WERI-Rb-1 (cell line): ENCODE data around the gene CLDN22.

Source experiments
- DNase-seq: peaks from one replicate; pipeline ENCODE4 v3.0.0-alpha.2; 2020
- H3K27ac ChIP-seq: fragments of 250-450 bp; sonication (Bioruptor Pico); 2 replicates; pipeline ENCODE4 v1.5.1; 2020; ENCODE audit warnings: mild to moderate bottlenecking, moderate library complexity
- H3K27me3 ChIP-seq: fragments of 250-450 bp; sonication (Bioruptor Pico); 2 replicates; pipeline ENCODE4 v1.5.1; 2021; ENCODE audit warnings: mild to moderate bottlenecking, low read depth, moderate library complexity; ENCODE audit not compliant: insufficient read depth, severe bottlenecking
- H3K36me3 ChIP-seq: fragments of 250-450 bp; sonication (Bioruptor Pico); 2 replicates; pipeline ENCODE4 v1.5.1; 2020; ENCODE audit warnings: mild to moderate bottlenecking, moderate library complexity
- H3K4me3 ChIP-seq: 2 replicates; pipeline ENCODE4 v1.5.1; 2011; ENCODE audit warnings: low read depth, mild to moderate bottlenecking, control low read depth, low read length
- H3K9me3 ChIP-seq: fragments of 250-450 bp; sonication (Bioruptor Pico); 2 replicates; pipeline ENCODE4 v1.5.1; 2021; ENCODE audit warnings: mild to moderate bottlenecking, moderate library complexity; ENCODE audit not compliant: severe bottlenecking
- TF ChIP-seq, protein P1 (sequence below): IDR thresholded peaks from 2 replicates; pipeline ENCODE4 v1.5.1; 2011; ENCODE audit warnings: low read depth, mild to moderate bottlenecking, control low read depth, inconsistent platforms, low read length

CLDN22 gene

DNA sequence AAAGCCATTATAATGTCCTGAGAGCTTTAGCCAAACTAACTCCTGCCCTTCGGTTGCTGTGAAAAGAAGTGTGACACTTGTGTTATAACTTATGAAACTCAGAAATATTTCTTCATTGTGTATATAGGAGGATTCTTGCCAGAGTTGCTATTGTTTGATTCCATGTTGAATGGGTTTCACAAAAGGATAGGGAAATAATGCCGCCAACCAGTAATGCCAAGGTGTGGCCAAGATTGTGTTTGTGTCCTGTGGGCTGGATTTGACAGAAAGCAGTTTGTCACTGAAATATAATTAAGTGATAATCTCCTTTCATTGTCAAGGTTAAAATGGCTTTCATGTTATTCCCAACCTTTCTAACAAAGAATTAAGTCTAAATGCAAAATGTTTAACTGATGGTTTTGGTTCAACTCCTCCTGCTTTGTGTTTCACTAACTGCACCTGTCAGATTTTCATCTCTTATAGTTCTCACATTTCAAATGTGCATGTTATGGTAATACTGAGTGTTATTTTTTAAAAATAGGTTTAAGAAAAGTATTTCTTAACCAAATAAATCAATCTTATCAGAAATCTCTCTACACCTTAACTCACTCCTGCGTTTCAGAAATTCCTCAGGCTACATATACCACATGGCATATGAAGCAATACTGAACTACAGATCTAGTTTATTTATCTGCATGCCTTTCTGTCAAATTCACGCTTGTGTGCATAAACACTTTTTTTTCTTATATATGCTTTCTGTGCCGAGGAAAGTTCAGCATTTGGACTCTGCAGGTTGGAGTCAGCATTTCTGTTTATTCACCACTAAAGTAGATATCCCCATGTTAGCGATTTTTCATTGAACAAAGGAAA lies at the start of gene CLDN22:
Gene CLDN22 (minus strand): TSS at position 66 of the 849 bp plus-strand sequence. CDS start 58 bp downstream, at position 8.
- TF ChIP-seq, protein P1, sequence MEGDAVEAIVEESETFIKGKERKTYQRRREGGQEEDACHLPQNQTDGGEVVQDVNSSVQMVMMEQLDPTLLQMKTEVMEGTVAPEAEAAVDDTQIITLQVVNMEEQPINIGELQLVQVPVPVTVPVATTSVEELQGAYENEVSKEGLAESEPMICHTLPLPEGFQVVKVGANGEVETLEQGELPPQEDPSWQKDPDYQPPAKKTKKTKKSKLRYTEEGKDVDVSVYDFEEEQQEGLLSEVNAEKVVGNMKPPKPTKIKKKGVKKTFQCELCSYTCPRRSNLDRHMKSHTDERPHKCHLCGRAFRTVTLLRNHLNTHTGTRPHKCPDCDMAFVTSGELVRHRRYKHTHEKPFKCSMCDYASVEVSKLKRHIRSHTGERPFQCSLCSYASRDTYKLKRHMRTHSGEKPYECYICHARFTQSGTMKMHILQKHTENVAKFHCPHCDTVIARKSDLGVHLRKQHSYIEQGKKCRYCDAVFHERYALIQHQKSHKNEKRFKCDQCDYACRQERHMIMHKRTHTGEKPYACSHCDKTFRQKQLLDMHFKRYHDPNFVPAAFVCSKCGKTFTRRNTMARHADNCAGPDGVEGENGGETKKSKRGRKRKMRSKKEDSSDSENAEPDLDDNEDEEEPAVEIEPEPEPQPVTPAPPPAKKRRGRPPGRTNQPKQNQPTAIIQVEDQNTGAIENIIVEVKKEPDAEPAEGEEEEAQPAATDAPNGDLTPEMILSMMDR = no peak
- Histone ChIP-seq H3K4me3 (no peak within 1 kb of the TSS), H3K27me3 (no peaks in the 10 kb centered on the region), H3K36me3 (no peaks in the 10 kb centered on the region), H3K9me3 (no peaks in the 10 kb centered on the region), H3K27ac (no peak within 1 kb of the TSS)
- no peak for DNase-seq

DNA sequence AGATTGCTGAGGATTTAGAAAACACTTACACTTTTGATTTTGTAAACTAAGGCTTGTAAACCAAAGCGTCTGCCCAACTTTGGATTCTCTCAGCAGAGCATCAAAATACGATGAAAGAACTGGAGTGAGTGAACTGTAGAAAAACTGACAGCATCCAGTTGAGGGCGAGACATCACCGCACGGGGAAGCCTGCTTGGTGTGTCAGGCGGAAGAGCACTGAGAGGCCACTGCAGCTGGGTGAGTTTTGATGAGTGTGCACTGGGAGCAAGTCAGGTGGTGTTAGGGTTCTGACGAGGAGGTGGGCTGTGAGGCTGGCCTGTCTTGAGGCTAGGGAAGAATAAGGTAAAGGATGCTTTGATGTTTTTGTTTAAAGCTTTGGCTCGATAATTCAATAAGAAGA lies 49.0 kb upstream of the CLDN22 start:
- no peak for DNase-seq
- H3K4me3 ChIP-seq = no peak overlapping the region
- no peaks in the 10 kb centered on the region for H3K27me3 ChIP-seq
- TF ChIP-seq, protein P1 = no peak
- H3K9me3 ChIP-seq = peaks cover 4% of the 10 kb centered on the region
- H3K27ac ChIP-seq = no peak overlapping the region
- no peaks in the 10 kb centered on the region for H3K36me3 ChIP-seq

DNA sequence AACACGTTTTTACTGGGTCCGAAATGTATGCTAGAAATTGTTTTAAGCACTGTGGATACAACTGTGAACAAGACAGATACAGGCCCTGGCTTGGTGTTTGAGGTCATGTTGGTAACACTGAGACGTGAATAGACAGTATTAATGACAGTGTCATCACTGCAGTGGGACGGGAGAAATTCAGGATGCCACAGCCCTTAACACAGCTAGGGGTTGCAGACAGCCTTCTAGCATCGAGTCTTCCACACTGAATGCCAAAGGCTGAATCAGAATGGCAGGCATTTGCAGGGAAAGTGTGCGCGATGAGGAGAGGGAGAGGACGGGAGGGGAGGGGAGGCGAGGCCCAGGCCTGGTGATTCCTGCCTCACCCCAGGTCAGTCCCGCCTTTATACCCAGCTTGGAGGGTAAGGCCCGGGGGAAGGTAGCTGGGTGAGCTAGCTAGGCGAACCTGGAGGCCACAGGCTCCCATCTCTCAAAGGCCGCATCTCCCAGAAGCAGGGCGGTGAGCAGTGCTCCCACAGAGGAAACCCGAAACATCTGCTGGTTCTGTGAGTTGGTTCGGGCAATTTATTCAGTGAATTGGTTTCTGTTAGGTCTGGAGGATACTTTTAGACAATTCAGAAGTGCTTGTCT lies 46.2 kb upstream of the CLDN22 start:
- Histone ChIP-seq H3K9me3 (no peaks in the 10 kb centered on the region), H3K36me3 (no peaks in the 10 kb centered on the region), H3K27ac (no peak overlapping the region), H3K4me3 (no peak overlapping the region), H3K27me3 (no peaks in the 10 kb centered on the region)
- TF ChIP-seq, protein P1 = no peak
- DNase-seq = no peak

DNA sequence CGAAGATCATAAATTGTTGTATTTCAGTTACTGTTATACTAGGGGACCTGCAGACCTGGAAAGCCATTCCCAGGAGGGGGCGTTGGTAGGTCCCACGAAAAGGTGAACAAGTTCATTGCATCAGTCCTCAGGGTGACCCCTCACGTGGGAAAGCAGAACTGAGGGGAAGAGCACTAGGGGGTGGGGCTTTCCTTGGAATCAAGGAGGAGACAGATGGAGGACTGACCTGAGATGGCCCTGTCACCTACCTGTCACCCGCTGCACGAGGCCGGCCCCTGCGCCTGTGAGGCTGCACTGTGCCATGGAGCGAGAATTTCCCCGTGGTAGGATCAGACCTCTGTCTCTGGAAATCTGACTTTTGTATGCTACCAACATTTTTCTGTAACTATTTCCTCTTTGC lies 43.9 kb upstream of the CLDN22 start:
- H3K4me3 ChIP-seq = peak overlapping the region; percentile 29
- H3K36me3 ChIP-seq = no peaks in the 10 kb centered on the region
- no peaks in the 10 kb centered on the region for H3K27me3 ChIP-seq
- H3K9me3 ChIP-seq = no peaks in the 10 kb centered on the region
- TF ChIP-seq, protein P1 = peak; percentile 32
- peak; percentile 87 for DNase-seq
- H3K27ac ChIP-seq = no peak overlapping the region

DNA sequence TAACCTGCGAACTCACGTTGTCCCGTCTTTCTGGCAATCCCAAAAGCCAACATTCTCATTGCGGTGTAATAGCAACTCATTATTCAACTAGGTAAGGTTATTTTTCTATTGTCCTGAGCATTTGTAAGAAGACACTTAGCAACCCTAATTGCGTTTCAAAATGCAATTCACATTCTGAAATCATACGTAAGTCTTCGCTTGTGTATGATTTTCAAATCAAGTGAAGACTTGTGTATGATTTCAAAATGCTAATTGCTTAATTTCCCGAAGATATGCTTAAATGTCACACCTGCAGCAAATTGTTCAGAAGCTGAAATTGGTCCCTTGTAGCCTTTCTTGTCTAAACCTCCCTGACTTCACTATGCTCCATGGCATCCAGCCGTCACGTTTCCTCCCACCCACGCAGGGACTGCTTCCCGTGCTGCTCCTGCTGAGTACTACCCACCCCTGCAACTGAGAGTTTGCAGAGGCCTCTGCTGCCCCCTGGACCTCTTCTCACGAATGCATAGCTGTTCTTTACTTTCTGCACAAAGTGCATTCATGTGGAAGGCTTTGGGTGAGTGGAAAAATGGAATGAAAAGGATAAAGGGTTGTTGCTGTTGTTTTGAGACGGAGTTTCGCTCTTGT lies 43.0 kb upstream of the CLDN22 start:
- TF ChIP-seq, protein P1 = peak; percentile 49
- Histone ChIP-seq H3K27ac (no peak overlapping the region), H3K27me3 (no peaks in the 10 kb centered on the region), H3K36me3 (no peaks in the 10 kb centered on the region), H3K9me3 (no peaks in the 10 kb centered on the region), H3K4me3 (no peak overlapping the region)
- peak; percentile 41 for DNase-seq
